ENCODE data around the gene DCAF12. TPM values are rescaled to one million over a fixed set of nuclear protein-coding genes. Genes with fewer than 3 reads are reported as not detected.

Gene DCAF12
- total and polyA plus RNA-seq, 2 of the 13 experiments (the other 11 are each of a cell fraction or from before 2014, with no cell fraction given), result 26.8 to 37.4 TPM

- peaks cover 32 to 76% of the 10 kb centered on the region in 2 experiments for H3K36me3 ChIP-seq (replicated peaks in 1 of 2; ENCODE audit: control insufficient read depth in 1 of 2, insufficient read depth in 2 of 2, low read length in 2 of 2)
- CTCF ChIA-PET (ENCODE audit: low intra/inter-chr PET ratio, low total read pairs), result no interaction called here
These were observed 32.9 kb downstream of the DCAF12 start for GRCh38 chr9:34093578-34093977.

More at GRCh38 chr9:34093578-34093977, 32.9 kb downstream of the DCAF12 start:
- in situ Hi-C loops (cut with HindIII; ENCODE audit: extremely low pct_ligation_motif_present, low pct_unique_long_range_greater_than_20kb), result no loop called here
- 100% methylated on average over 5 of the region's 5 CpGs for WGBS (ENCODE audit: low lambda C conversion rate)
- no peaks in the 10 kb centered on the region for H3K4me1 ChIP-seq (ENCODE audit: insufficient read depth, low read length)
- POLR2A ChIA-PET, result no interaction called here
- TF ChIP-seq ZFP36L2 (CRISPR knock-in tag; IDR thresholded peaks at IDR 0.05) (no peak), ZNF652 (CRISPR knock-in tag; IDR thresholded peaks at IDR 0.05; ENCODE audit: borderline replicate concordance, low read depth) (no peak), HCFC1 (IDR thresholded peaks at IDR 0.05; ENCODE audit: low read depth, low read length) (no peak), ZNF318 (CRISPR knock-in tag; IDR thresholded peaks at IDR 0.05) (no peak), GATA4 (IDR thresholded peaks at IDR 0.05; ENCODE audit: borderline replicate concordance, low read depth) (no peak), ZNF326 (CRISPR knock-in tag; IDR thresholded peaks at IDR 0.05; ENCODE audit: borderline replicate concordance) (no peak), ZMYM2 (CRISPR knock-in tag; IDR thresholded peaks at IDR 0.05) (no peak), NFATC3 (CRISPR knock-in tag; IDR thresholded peaks at IDR 0.05) (no peak)
- TF ChIP-seq, protein P1, sequence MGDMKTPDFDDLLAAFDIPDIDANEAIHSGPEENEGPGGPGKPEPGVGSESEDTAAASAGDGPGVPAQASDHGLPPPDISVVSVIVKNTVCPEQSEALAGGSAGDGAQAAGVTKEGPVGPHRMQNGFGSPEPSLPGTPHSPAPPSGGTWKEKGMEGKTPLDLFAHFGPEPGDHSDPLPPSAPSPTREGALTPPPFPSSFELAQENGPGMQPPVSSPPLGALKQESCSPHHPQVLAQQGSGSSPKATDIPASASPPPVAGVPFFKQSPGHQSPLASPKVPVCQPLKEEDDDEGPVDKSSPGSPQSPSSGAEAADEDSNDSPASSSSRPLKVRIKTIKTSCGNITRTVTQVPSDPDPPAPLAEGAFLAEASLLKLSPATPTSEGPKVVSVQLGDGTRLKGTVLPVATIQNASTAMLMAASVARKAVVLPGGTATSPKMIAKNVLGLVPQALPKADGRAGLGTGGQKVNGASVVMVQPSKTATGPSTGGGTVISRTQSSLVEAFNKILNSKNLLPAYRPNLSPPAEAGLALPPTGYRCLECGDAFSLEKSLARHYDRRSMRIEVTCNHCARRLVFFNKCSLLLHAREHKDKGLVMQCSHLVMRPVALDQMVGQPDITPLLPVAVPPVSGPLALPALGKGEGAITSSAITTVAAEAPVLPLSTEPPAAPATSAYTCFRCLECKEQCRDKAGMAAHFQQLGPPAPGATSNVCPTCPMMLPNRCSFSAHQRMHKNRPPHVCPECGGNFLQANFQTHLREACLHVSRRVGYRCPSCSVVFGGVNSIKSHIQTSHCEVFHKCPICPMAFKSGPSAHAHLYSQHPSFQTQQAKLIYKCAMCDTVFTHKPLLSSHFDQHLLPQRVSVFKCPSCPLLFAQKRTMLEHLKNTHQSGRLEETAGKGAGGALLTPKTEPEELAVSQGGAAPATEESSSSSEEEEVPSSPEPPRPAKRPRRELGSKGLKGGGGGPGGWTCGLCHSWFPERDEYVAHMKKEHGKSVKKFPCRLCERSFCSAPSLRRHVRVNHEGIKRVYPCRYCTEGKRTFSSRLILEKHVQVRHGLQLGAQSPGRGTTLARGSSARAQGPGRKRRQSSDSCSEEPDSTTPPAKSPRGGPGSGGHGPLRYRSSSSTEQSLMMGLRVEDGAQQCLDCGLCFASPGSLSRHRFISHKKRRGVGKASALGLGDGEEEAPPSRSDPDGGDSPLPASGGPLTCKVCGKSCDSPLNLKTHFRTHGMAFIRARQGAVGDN (CRISPR knock-in tag; IDR thresholded peaks at IDR 0.05), result no peak
- no peak for FAIRE-seq
- no peak for ATAC-seq
- BruUV-seq (replicated peaks), result no TSS peak
- no peak overlapping the region for H3K4me3 ChIP-seq (replicated peaks in 1 of 3; ENCODE audit: insufficient read depth in 1 of 3, low read depth in 2 of 3, low read length in 3 of 3)
- intact Hi-C loops (cut with micrococcal nuclease; ENCODE audit: unreplicated experiment), result no loop called here
- no peak overlapping the region for H3K9ac ChIP-seq (ENCODE audit: insufficient read depth, low read depth, low read length)
- H2AFZ ChIP-seq (ENCODE audit: low read length), result no peak overlapping the region
- no peaks in the 10 kb centered on the region for H4K20me1 ChIP-seq (ENCODE audit: insufficient read depth, low read length)
- H3K79me2 ChIP-seq (ENCODE audit: insufficient read depth, low read length), result no peaks in the 10 kb centered on the region
- no peaks in the 10 kb centered on the region for H3K9me3 ChIP-seq (ENCODE audit: low read length)
- no peak overlapping the region for H3K4me2 ChIP-seq (ENCODE audit: low read depth, low read length)
- no peaks in the 10 kb centered on the region for H3K27me3 ChIP-seq (ENCODE audit: control insufficient read depth in 1 of 2, insufficient read depth in 2 of 2, low read length in 2 of 2)
- no peak for DNase-seq (ENCODE audit: low spot score)
- H3K27ac ChIP-seq (ENCODE audit: extremely low read length, insufficient read depth, low read length), result no peak overlapping the region
